ENCODE measurements around the gene IGFBP6.

GRCh38 chr12:53076461-53076860 is 21.0 kb upstream of the IGFBP6 start:
- TF ChIP-seq CTCF (IDR thresholded peaks at IDR 0.05; ENCODE audit: low read length) (no peak), EZH2 (optimal IDR thresholded peaks at IDR 0.05; ENCODE audit: low read depth, low read length) (no peak)
